Limb (tissue), 2 donors: ENCODE results near the gene MAFG.
A peak's percentile ranks its signal among the peaks of the same experiment; 100 is the strongest.
"Not testable (repeated sequence)": the region's sequence is repeated elsewhere in the genome, so short reads cannot be mapped to it uniquely, and the experiment has no call there.

Experiments used
- DNase-seq, 2 donors: peaks; one replicate each; pipeline ENCODE4 v3.0.0-alpha.2; 2016; ENCODE audit errors: extremely low spot score in 2 of 2

Gene MAFG

GRCh38 chr17:81923302-81924260 is 4.0 kb downstream of the MAFG start:
- peak; percentile 30 to 54 for DNase-seq

- no peak for DNase-seq
These were observed 4.8 kb downstream of the MAFG start for GRCh38 chr17:81922566-81923301.

- DNase-seq = no peak
These were observed 5.5 kb downstream of the MAFG start for GRCh38 chr17:81921996-81922565.

DNA sequence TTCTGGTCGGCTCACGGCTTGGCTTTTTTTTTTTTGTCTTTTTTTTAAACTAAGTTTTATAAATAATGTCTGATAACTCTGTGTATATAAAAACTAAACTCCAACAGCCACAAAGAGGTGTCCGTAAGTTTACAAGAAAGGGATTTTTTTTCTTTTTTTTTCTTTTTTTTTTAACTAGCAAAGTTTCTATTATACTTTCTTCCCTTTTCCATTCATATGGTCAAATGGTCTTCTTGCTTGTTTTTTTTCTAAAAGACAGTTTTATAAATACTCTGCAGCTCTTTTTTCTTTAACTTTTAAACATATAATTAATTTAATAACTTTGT is 6.0 kb downstream of the MAFG start:
- DNase-seq = no peak

GRCh38 chr17:81920612-81921536 is 6.7 kb downstream of the MAFG start:
- DNase-seq = no peak

GRCh38 chr17:81918832-81919545 is 8.5 kb downstream of the MAFG start:
- no peak for DNase-seq

GRCh38 chr17:81918333-81918669 is 9.2 kb downstream of the MAFG start:
- not testable (repeated sequence) for DNase-seq

- peak; percentile 84 to 94 for DNase-seq
These were observed 9.8 kb downstream of the MAFG start, which contains the start of gene SIRT7 for GRCh38 chr17:81917565-81918332. SIRT7 (minus strand) TSS chr17:81918176; CDS start chr17:81918131, 45 bp downstream.

DNA sequence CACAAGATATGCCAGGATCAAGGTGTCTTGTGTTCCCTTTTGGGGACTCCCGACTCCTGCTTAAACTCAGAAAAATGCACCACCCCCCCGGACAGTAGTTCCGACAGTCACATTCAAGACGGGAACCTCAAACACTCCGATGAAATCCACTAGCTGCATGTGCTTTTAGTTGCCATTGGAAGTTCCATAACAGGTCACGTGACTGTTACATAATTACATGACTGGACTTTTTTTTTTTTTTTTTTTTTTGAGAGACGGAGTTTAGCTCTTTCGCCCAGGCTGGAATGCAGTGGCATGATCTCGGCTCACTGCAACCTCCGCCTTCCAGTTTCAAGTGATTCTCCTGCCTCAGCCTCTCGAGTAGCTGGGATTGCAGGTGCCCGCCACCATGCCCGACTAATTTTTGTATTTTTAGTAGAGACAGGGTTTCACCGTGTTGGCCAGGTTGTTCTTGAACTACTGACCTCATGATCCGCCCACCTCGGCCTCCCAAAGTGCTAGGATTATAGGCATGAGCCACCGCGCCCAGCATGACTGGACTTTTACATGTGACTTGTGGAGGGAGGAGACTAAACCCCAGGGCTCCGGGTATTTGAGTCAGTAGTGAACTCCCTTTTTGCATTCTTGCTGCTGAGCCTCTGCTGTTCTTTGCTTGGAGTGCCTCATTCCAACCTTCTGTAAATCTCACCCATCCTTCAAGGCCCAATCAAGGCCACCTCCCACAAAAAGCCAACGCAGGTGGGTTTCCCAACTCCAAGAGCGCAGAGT is 11.1 kb downstream of the MAFG start:
- DNase-seq = no peak

DNA sequence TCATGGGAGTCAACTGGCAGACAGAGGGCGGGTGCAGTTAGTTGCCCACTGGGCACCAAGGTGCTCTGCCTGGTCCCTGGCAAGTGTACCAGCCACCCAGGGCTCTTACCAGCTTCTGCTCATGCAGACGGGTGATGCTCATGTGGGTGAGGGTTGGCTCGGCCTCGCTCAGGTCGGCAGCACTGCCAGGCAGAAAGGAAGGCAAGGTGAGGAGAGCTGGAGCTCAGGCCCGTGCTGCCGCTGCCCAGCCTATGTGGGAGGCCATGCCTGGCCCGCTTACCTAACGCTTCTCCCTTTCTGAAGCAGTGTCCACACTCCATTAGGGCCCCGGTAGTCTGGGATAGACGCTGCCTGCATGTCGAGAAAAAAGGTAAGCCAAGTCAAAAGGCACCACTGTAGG is 12.2 kb downstream of the MAFG start:
- DNase-seq = no peak

- DNase-seq = no peak
These were observed 13.3 kb downstream of the MAFG start for GRCh38 chr17:81914103-81914850.

- no peak for DNase-seq
These were observed 14.0 kb downstream of the MAFG start for GRCh38 chr17:81913394-81914102.

GRCh38 chr17:81912441-81913309 is 14.9 kb downstream of the MAFG start:
- no peak for DNase-seq

DNA sequence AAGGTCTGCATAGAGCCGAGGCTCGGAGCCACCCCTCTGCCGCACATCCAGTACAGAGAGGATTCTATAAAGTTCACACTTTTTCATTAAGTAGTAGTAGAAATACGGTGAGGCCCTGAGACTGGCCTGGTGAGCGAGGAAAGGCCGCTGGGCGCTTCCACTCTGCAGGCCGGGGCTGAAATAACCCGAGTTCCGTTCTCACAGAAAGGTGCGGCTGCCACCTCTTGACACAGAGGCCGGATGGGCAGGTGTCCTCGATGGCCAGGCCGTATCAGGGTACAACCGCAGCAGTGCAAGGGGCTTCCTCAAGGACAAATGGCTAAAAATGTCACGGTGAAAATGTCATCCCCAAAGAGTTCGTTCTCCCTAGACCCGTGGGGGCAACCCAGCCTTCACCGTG is 15.6 kb downstream of the MAFG start:
- DNase-seq = no peak

DNA sequence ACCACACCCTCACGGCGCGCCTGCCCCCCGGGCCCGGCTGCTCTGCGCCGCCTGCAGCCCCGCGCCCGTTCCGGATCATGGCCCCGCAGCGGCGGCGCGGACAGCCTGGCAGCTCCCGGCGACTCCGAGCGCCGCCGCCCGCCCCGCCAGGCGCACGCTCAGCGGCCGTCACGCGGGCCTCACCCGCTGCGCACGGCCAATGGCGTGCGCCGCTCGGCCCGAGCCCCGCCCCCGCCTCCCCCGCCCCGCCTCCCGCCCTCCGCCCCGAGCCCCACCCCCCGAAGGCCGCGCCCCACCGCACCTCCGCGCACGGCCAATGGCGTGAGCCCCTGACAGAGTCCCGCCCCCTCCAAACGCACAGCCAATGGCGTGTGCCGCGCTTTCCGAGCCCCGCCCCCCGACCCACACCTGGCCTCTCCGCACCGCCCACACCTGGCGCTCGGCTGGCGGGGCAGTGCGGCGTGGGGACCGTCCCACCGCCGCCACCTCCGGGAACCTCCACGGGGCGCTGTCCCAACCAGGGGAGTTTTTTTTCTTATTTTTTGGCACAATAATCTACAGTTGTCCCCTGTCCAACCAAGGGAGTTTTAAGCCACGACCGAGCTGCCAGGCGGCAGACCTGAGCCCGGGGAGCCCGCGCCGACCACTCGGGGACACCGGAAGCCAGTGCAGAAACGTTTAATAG is 16.1 kb downstream of the MAFG start, which contains the start of gene PCYT2:
PCYT2 (minus strand) TSS at position 123 of the 685 bp plus-strand sequence; CDS start at position 79, 44 bp downstream.
- peak; percentile 75 to 94 for DNase-seq

DNA sequence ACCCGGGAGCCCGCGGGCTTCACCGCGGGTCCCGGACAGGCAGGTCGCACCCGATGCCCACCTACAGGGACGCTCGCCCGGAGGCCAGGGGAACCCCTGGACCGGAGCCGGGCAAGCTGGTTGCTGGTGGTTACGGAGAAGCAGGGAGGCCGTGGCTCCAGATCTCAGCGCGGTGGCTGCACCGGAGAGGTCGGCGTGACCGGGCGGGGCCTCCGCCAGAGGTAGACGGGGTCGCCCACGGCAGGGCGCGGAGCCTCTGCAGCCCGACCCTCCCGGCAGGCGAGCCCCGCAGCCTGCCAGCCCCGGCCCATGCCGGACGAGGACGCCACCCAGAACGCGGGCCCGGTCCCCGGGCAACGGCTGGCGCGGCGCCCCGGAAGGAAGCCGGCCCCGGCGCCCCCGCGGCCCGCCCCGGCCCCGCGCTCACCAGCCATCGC is 16.7 kb downstream of the MAFG start:
- no peak for DNase-seq
